Activated CD8-positive, alpha-beta memory T cell treated with anti-CD3 and anti-CD28 coated beads, Interleukin-2, amount 50 U/mL, for 24 hours (primary cell): ENCODE data around the gene DOCK4.
"Not testable (repeated sequence)": the region's sequence is repeated elsewhere in the genome, so short reads cannot be mapped to it uniquely, and the experiment has no call there.

ENCODE experiments used
- DNase-seq: peaks from one replicate; pipeline ENCODE4 v3.0.0-alpha.2; 2020; ENCODE audit errors: extremely low read depth

DOCK4 gene

GRCh38 chr7:112136271-112137008 is 69.8 kb downstream of the DOCK4 start:
- DNase-seq = no peak

- DNase-seq = no peak
Observed at GRCh38 chr7:112135815-112136214, 70.4 kb downstream of the DOCK4 start.

- DNase-seq = no peak
Observed at GRCh38 chr7:112134039-112134438, 72.2 kb downstream of the DOCK4 start.

- no peak for DNase-seq
Observed at GRCh38 chr7:112133328-112133727, 72.9 kb downstream of the DOCK4 start.

GRCh38 chr7:112132051-112132694 is 74.0 kb downstream of the DOCK4 start:
- DNase-seq = no peak

GRCh38 chr7:112130729-112131410 is 75.3 kb downstream of the DOCK4 start:
- no peak for DNase-seq

GRCh38 chr7:112129655-112130323 is 76.4 kb downstream of the DOCK4 start:
- DNase-seq = no peak

GRCh38 chr7:112128461-112129425 is 77.5 kb downstream of the DOCK4 start:
- not testable (repeated sequence) for DNase-seq

GRCh38 chr7:112128041-112128440 is 78.2 kb downstream of the DOCK4 start:
- DNase-seq = not testable (repeated sequence)

GRCh38 chr7:112125250-112125649 is 80.9 kb downstream of the DOCK4 start:
- DNase-seq = no peak

- DNase-seq = no peak
Observed at GRCh38 chr7:112124061-112124766, 82.0 kb downstream of the DOCK4 start.

GRCh38 chr7:112122798-112123197 is 83.4 kb downstream of the DOCK4 start:
- no peak for DNase-seq

- DNase-seq = no peak
Observed at GRCh38 chr7:112122144-112122543, 84.1 kb downstream of the DOCK4 start.

- no peak for DNase-seq
Observed at GRCh38 chr7:112121318-112121717, 84.9 kb downstream of the DOCK4 start.

GRCh38 chr7:112120696-112121217 is 85.4 kb downstream of the DOCK4 start:
- no peak for DNase-seq

GRCh38 chr7:112118581-112119566 is 87.3 kb downstream of the DOCK4 start:
- no peak for DNase-seq

- no peak for DNase-seq
Observed at GRCh38 chr7:112116894-112117293, 89.3 kb downstream of the DOCK4 start.

- no peak for DNase-seq
Observed at GRCh38 chr7:112116358-112116757, 89.8 kb downstream of the DOCK4 start.

- no peak for DNase-seq
Observed at GRCh38 chr7:112115880-112116279, 90.3 kb downstream of the DOCK4 start.
